ENCODE data around the gene PRKN.

PRKN gene

GRCh38 chr6:162306616-162307015 lies 420.9 kb downstream of the PRKN start:
- Histone ChIP-seq H3K27ac (no peak overlapping the region), H3K4me3 (IDR thresholded peaks at IDR 0.05; ENCODE audit: insufficient read depth, low read depth, low read length) (no peak overlapping the region), H2AFZ (ENCODE audit: low read depth) (no peak overlapping the region), H3K79me2 (ENCODE audit: insufficient read depth, low read depth) (no peaks in the 10 kb centered on the region), H3K9ac (no peak overlapping the region), H3K4me1 (ENCODE audit: low read depth, poor library complexity, severe bottlenecking) (no peaks in the 10 kb centered on the region), H3K27me3 (ENCODE audit: insufficient read depth, low read depth) (no peaks in the 10 kb centered on the region), H3K4me2 (no peak overlapping the region), H4K20me1 (ENCODE audit: insufficient read depth) (no peaks in the 10 kb centered on the region), H3K36me3 (ENCODE audit: insufficient read depth) (no peaks in the 10 kb centered on the region)
- no peak for TF ChIP-seq CTCF (conservative IDR thresholded peaks at IDR 0.05; ENCODE audit: low read depth, low read length)

GRCh38 chr6:162301128-162301527 lies 426.4 kb downstream of the PRKN start:
- H4K20me1 ChIP-seq (ENCODE audit: insufficient read depth), result no peaks in the 10 kb centered on the region
- no peaks in the 10 kb centered on the region for H3K36me3 ChIP-seq (ENCODE audit: insufficient read depth)
- no peaks in the 10 kb centered on the region for H3K79me2 ChIP-seq (ENCODE audit: insufficient read depth, low read depth)
- H3K27ac ChIP-seq, result no peak overlapping the region
- H3K4me1 ChIP-seq (ENCODE audit: low read depth, poor library complexity, severe bottlenecking), result no peaks in the 10 kb centered on the region
- no peak overlapping the region for H2AFZ ChIP-seq (ENCODE audit: low read depth)
- no peak overlapping the region for H3K4me3 ChIP-seq (IDR thresholded peaks at IDR 0.05; ENCODE audit: insufficient read depth, low read depth, low read length)
- H3K9ac ChIP-seq, result no peak overlapping the region
- H3K27me3 ChIP-seq (ENCODE audit: insufficient read depth, low read depth), result no peaks in the 10 kb centered on the region
- no peak overlapping the region for H3K4me2 ChIP-seq
- no peak for TF ChIP-seq CTCF (conservative IDR thresholded peaks at IDR 0.05; ENCODE audit: low read depth, low read length)

- TF ChIP-seq CTCF (conservative IDR thresholded peaks at IDR 0.05; ENCODE audit: low read depth, low read length), result no peak
- no peak overlapping the region for H3K9ac ChIP-seq
- no peak overlapping the region for H3K4me2 ChIP-seq
- no peak overlapping the region for H3K4me3 ChIP-seq (IDR thresholded peaks at IDR 0.05; ENCODE audit: insufficient read depth, low read depth, low read length)
- no peak overlapping the region for H2AFZ ChIP-seq (ENCODE audit: low read depth)
- no peaks in the 10 kb centered on the region for H3K36me3 ChIP-seq (ENCODE audit: insufficient read depth)
- no peaks in the 10 kb centered on the region for H3K4me1 ChIP-seq (ENCODE audit: low read depth, poor library complexity, severe bottlenecking)
- no peaks in the 10 kb centered on the region for H3K27me3 ChIP-seq (ENCODE audit: insufficient read depth, low read depth)
- H3K27ac ChIP-seq, result no peak overlapping the region
- H3K79me2 ChIP-seq (ENCODE audit: insufficient read depth, low read depth), result no peaks in the 10 kb centered on the region
- no peaks in the 10 kb centered on the region for H4K20me1 ChIP-seq (ENCODE audit: insufficient read depth)
Observed at GRCh38 chr6:162294029-162294428, 433.5 kb downstream of the PRKN start.

GRCh38 chr6:162292915-162293314 lies 434.7 kb downstream of the PRKN start:
- Histone ChIP-seq H3K4me3 (IDR thresholded peaks at IDR 0.05; ENCODE audit: insufficient read depth, low read depth, low read length) (no peak overlapping the region), H3K27ac (no peak overlapping the region), H3K27me3 (ENCODE audit: insufficient read depth, low read depth) (no peaks in the 10 kb centered on the region), H3K36me3 (ENCODE audit: insufficient read depth) (no peaks in the 10 kb centered on the region), H4K20me1 (ENCODE audit: insufficient read depth) (no peaks in the 10 kb centered on the region), H3K9ac (no peak overlapping the region), H3K4me2 (no peak overlapping the region), H2AFZ (ENCODE audit: low read depth) (no peak overlapping the region), H3K4me1 (ENCODE audit: low read depth, poor library complexity, severe bottlenecking) (no peaks in the 10 kb centered on the region), H3K79me2 (ENCODE audit: insufficient read depth, low read depth) (no peaks in the 10 kb centered on the region)
- TF ChIP-seq CTCF (conservative IDR thresholded peaks at IDR 0.05; ENCODE audit: low read depth, low read length), result no peak
